Cardiac muscle cell (in vitro differentiated cells and primary cell): ENCODE results near the gene ZCCHC7. TPM values are rescaled to one million over a fixed set of nuclear protein-coding genes. Genes with fewer than 3 reads are reported as not detected.

ENCODE experiments used
- DNase-seq, 2 donors: peaks; one replicate each; pipeline versions ENCODE4 v3.0.0 to v3.0.0-alpha.2; 2010 to 2017; ENCODE audit warnings: low read depth in 1 of 2, low spot score in 1 of 2
- H3K27ac ChIP-seq: fragments of 200-600 bp; sonication (generic); 2 replicates; pipeline ENCODE4 v1.5.1; 2016
- H3K27me3 ChIP-seq: fragments of 200-600 bp; sonication (generic); 2 replicates; pipeline ENCODE4 v1.6.0; 2016; ENCODE audit warnings: control low read depth
- H3K36me3 ChIP-seq: fragments of 200-600 bp; sonication (generic); 2 replicates; pipeline ENCODE4 v1.5.1; 2016; ENCODE audit warnings: control low read depth
- H3K4me1 ChIP-seq: fragments of 200-600 bp; sonication (generic); 2 replicates; pipeline ENCODE4 v1.8.1; 2017; ENCODE audit warnings: low read depth, mild to moderate bottlenecking, mixed run types
- H3K4me3 ChIP-seq: fragments of 200-600 bp; sonication (generic); 2 replicates; pipeline ENCODE4 v1.5.1; 2016; ENCODE audit warnings: mild to moderate bottlenecking
- H3K9me3 ChIP-seq: fragments of 200-600 bp; sonication (generic); 2 replicates; pipeline ENCODE4 v1.5.1; 2017; ENCODE audit warnings: low read depth, mild to moderate bottlenecking, control low read depth
- CTCF ChIP-seq: IDR thresholded peaks from 2 replicates; pipeline ENCODE4 v1.5.1; 2012; ENCODE audit warnings: low read depth, mild to moderate bottlenecking, low read length
- polyA plus RNA-seq: library from polyadenylated mRNA; unstranded; fragments of >200 nt; fragmentation: Nextera tagmentation; extraction: Ambion mirVana; gene quantifications from 2 replicates; pipeline ENCODE4 v1.2.1, GENCODE V29; 2016
- total RNA-seq: library from RNA; depleted of rRNA; stranded (reverse); fragments of >200 nt; gene quantifications from 2 replicates; pipeline ENCODE4 v1.2.3, GENCODE V29; 2016

ZCCHC7 gene
- total and polyA plus RNA-seq, 2 experiments from 2014 or later = 15.0 to 18.8 TPM

DNA sequence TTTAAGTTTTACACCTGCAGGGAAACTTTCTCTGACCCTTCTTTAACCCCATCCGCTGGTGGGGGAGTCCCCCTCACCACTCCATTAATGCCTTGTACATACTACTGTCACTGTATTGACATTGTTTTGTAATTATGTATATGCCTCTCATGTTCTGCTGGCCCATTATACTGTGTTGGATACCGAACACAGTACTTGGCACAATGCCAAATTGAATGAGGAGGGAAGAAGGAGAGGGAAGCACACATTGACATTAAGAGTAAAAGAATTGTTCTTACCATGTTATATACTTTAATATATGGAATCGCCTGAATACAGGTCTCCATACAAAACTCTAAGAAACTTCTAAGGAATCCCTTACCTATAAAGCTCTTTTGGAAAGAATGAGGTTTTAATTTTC is 228.5 kb downstream of the ZCCHC7 start:
- Histone ChIP-seq H3K27ac (peak overlapping the region; percentile 74), H3K36me3 (no peaks in the 10 kb centered on the region), H3K4me1 (peaks cover 24% of the 10 kb centered on the region), H3K9me3 (no peaks in the 10 kb centered on the region), H3K4me3 (no peak overlapping the region), H3K27me3 (no peaks in the 10 kb centered on the region)
- no peak for TF ChIP-seq CTCF
- no peak for DNase-seq

GRCh38 chr9:37350486-37351190 is 230.3 kb downstream of the ZCCHC7 start:
- no peak for TF ChIP-seq CTCF
- peak in 1 of 2 donors; percentile 23 for DNase-seq
- no peak overlapping the region for H3K27ac ChIP-seq

DNA sequence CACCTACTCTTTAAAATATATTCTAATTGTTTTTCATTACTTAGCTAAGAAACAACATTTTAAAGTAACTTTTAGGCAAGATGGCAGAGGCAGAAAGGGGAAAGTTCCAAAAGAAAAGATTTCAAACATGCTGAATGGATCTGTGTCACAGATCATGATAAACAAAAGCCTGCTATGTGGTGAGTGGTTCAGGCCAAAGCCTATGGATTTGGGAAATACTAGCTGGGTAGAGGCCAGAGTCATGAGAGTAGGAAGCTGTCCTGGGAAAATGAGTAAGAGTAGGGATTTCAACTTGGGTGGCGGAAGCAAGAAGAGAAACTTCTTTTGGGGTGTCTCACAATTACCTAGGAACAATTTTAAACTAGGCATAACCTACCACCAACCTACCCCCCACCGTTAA is 233.4 kb downstream of the ZCCHC7 start:
- H3K27ac ChIP-seq = no peak overlapping the region
- no peak for TF ChIP-seq CTCF
- DNase-seq = peak in 1 of 2 donors; percentile 36
- peaks cover 30% of the 10 kb centered on the region for H3K4me1 ChIP-seq
- no peaks in the 10 kb centered on the region for H3K9me3 ChIP-seq
- H3K36me3 ChIP-seq = no peaks in the 10 kb centered on the region
- H3K27me3 ChIP-seq = no peaks in the 10 kb centered on the region
- H3K4me3 ChIP-seq = no peak overlapping the region

More at GRCh38 chr9:37350486-37351190, 230.3 kb downstream of the ZCCHC7 start:
- no peaks in the 10 kb centered on the region for H3K9me3 ChIP-seq
- no peaks in the 10 kb centered on the region for H3K36me3 ChIP-seq
- H3K4me1 ChIP-seq = peaks cover 36% of the 10 kb centered on the region
- H3K4me3 ChIP-seq = no peak overlapping the region
- H3K27me3 ChIP-seq = no peaks in the 10 kb centered on the region

- no peak overlapping the region for H3K4me3 ChIP-seq
- H3K27me3 ChIP-seq = no peaks in the 10 kb centered on the region
- H3K36me3 ChIP-seq = no peaks in the 10 kb centered on the region
- no peak for DNase-seq
- H3K27ac ChIP-seq = peak overlapping the region; percentile 48
- H3K4me1 ChIP-seq = peaks cover 7% of the 10 kb centered on the region
- H3K9me3 ChIP-seq = no peaks in the 10 kb centered on the region
- TF ChIP-seq CTCF = no peak
These were observed 242.1 kb downstream of the ZCCHC7 start for GRCh38 chr9:37362430-37362829.

DNA sequence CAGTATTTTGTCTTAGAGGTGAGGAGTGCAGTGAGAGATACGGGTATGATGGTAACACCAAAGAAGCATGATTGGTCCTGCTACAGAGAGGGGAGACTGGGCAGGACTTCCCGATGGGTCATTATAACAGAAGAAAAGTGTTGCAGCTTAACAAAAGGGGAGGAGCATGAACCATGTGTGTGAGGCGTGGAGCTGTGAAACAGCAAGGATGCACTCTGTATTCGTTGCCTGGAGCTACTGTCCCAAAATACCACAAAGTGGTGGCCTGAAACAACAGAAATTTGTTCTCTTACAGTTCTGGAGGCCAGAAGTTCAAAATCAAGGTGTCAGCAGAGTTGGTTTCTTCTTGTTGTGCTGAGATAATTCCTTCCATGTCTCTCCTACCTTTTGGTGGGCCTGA is 242.8 kb downstream of the ZCCHC7 start:
- no peak for DNase-seq
- Histone ChIP-seq H3K4me3 (no peak overlapping the region), H3K4me1 (peaks cover 7% of the 10 kb centered on the region), H3K27ac (no peak overlapping the region), H3K9me3 (no peaks in the 10 kb centered on the region), H3K36me3 (no peaks in the 10 kb centered on the region), H3K27me3 (no peaks in the 10 kb centered on the region)
- TF ChIP-seq CTCF = no peak
